Spleen (tissue), 13 donors: ENCODE data around the gene FAM83F. TPM values are rescaled to one million over a fixed set of nuclear protein-coding genes. Genes with fewer than 3 reads are reported as not detected.

Experiments
- DNase-seq: peaks from one replicate; pipeline ENCODE4 v3.0.0-alpha.2; 2020
- H3K27ac ChIP-seq, 8 donors: fragments of 200-600 bp; sonication (generic) in 7 of 8; 1 replicate in 4 of 8; 2 replicates in 4 of 8; pipeline versions ENCODE4 v1.5.0 to v1.8.0; 2016 to 2021; ENCODE audit warnings: inconsistent platforms in 4 of 8, mild to moderate bottlenecking in 4 of 8, moderate library complexity in 1 of 8
- H3K27me3 ChIP-seq, 7 donors: fragments of 200-600 bp; sonication (generic) in 6 of 7; replicated peaks in 1 of 7; 1 replicate in 4 of 7; 2 replicates in 3 of 7; pipeline versions ENCODE4 v1.5.0 to v1.8.0; 2016 to 2021; ENCODE audit warnings: inconsistent platforms in 3 of 7, mild to moderate bottlenecking in 1 of 7
- H3K36me3 ChIP-seq, 6 donors: fragments of 200-600 bp; sonication (generic) in 5 of 6; 1 replicate in 4 of 6; 2 replicates in 2 of 6; pipeline versions ENCODE4 v1.5.0 to v1.8.0; 2016 to 2021; ENCODE audit warnings: inconsistent platforms in 2 of 6
- H3K4me1 ChIP-seq, 6 donors: fragments of 200-600 bp; sonication (generic) in 5 of 6; 1 replicate in 3 of 6; 2 replicates in 3 of 6; pipeline versions ENCODE4 v1.5.0 to v1.8.0; 2016 to 2021; ENCODE audit warnings: inconsistent platforms in 3 of 6
- H3K4me3 ChIP-seq, 8 donors: fragments of 200-600 bp; sonication (generic) in 7 of 8; 1 replicate in 4 of 8; 2 replicates in 4 of 8; pipeline versions ENCODE4 v1.5.0 to v1.8.0; 2016 to 2021; ENCODE audit warnings: inconsistent platforms in 4 of 8, mild to moderate bottlenecking in 4 of 8, moderate library complexity in 2 of 8
- H3K9me3 ChIP-seq, 8 donors: fragments of 200-600 bp; sonication (generic) in 7 of 8; 1 replicate in 4 of 8; 2 replicates in 4 of 8; pipeline versions ENCODE4 v1.5.0 to v1.8.0; 2016 to 2021; ENCODE audit warnings: inconsistent platforms in 4 of 8
- CTCF ChIP-seq, 11 experiments: fragments of 200-600 bp in 7 of 11; fragments of 450-650 bp in 4 of 11; sonication (generic) in 4 of 11; IDR thresholded peaks in 8 of 11; conservative IDR thresholded peaks in 3 of 11; 1 replicate in 7 of 11; 2 replicates in 4 of 11; pipeline versions ENCODE4 v1.4.0 to v1.8.0; 2016 to 2021; ENCODE audit warnings: antibody characterized with exemption in 11 of 11, inconsistent platforms in 4 of 11, mild to moderate bottlenecking in 1 of 11
- POLR2A ChIP-seq, 3 donors: fragments of 450-650 bp; IDR thresholded peaks; one replicate each; pipeline ENCODE4 v1.5.1; 2017; ENCODE audit warnings: antibody characterized with exemption in 3 of 3, mild to moderate bottlenecking in 1 of 3
- POLR2AphosphoS5 ChIP-seq, 3 donors: sonication (generic); formaldehyde crosslinking; IDR thresholded peaks; one replicate each; pipeline ENCODE4 v1.5.1; 2017; ENCODE audit warnings: antibody characterized with exemption in 3 of 3
- WGBS, 5 donors: extraction: QIAGEN DNeasy Blood & Tissue Kit in 3 of 5; methylation state at CpG; one replicate each; pipeline versions ENCODE4 v1.1.5 to v1.1.7; 2013 to 2018; 5-methylcytosine and 5-hydroxymethylcytosine counted together
- intact Hi-C: fragments of 100-400 bp; cut with DNase I; formaldehyde crosslinking; loops from one replicate; pipeline ENCODE4 v1.15.0; 2023; ENCODE audit warnings: low total_unique reads
- long read RNA-seq, 2 donors: transcript quantifications; one replicate each; lab custom pipeline, GENCODE V29; 2026
- polyA plus RNA-seq, 3 donors: library from polyadenylated mRNA; stranded (reverse); fragments of 200-250 nt; gene quantifications; one replicate each; pipeline ENCODE4 v1.2.1, GENCODE V29; 2013
- total RNA-seq, 7 donors: library from RNA; depleted of rRNA in 3 of 7; stranded (reverse); fragments of >200 nt in 3 of 7; fragmentation: NEBNext Ultra II Directional in 4 of 7; extraction: Animal tissue kit (Norgen Biotek cat#: 25700) in 4 of 7; gene quantifications; one replicate each; pipeline versions ENCODE4 v1.1.0 to v1.2.1, GENCODE V29; 2016 to 2021
- donor health status: healthy with polysubstance abuse.
- donor health status: DM: no; HTN: no; CAD: no; lungs with moderate emphysema.
- donor health status: DM: no; HTN: no; CAD: no.
- donor health status: Bipolar disorder and iron deficiency.
- donor health status: healthy.
- donor health status: DM: no; HTN: no; CAD: no.
- donor health status: DM: yes; HTN: yes; CAD: no.

The FAM83F gene
- total RNA-seq (under 1 TPM in 6 of 7 donors, not detected in 1; 0.06 to 0.28 (median 0.18) TPM), polyA plus RNA-seq (under 1 TPM in 2 of 3 donors, not detected in 1; 0.02 to 0.13 TPM)
- long read RNA-seq, donor 1: 0 reads
- long read RNA-seq, donor 2: 0 reads

- peaks cover 0 to 68% (median 36%) of the 10 kb centered on the region in 7 donors for H3K27me3 ChIP-seq
- no peaks in the 10 kb centered on the region for H3K36me3 ChIP-seq
- intact Hi-C loops: no loop called here
- no peaks in the 10 kb centered on the region for H3K9me3 ChIP-seq
- peak; percentile 77 for DNase-seq
- 7 to 18% (median 8%) methylated on average over 33 to 115 of the region's 115 CpGs for WGBS, 5 donors
- H3K4me3 ChIP-seq: peak within 1 kb of the TSS in 7 of 8 donors; percentile 15 to 64 (median 30)
- no peak within 1 kb of the TSS for H3K27ac ChIP-seq
- TF ChIP-seq POLR2A (IDR thresholded peaks at IDR 0.05) (no peak), POLR2AphosphoS5 (IDR thresholded peaks at IDR 0.05) (peak in 1 of 3 donors; percentile 47)
- peaks cover 0 to 27% (median 16%) of the 10 kb centered on the region in 6 donors for H3K4me1 ChIP-seq
Observed at GRCh38 chr22:39994566-39995392, at the start of gene FAM83F. Gene FAM83F, plus strand, starts transcription at chr22:39994954. Its CDS starts 89 bp downstream, at chr22:39995043.

GRCh38 chr22:39946126-39946502 is 48.6 kb upstream of the FAM83F start:
- Histone ChIP-seq H3K27me3 (no peaks in the 10 kb centered on the region), H3K36me3 (no peaks in the 10 kb centered on the region), H3K4me3 (no peak overlapping the region), H3K9me3 (no peaks in the 10 kb centered on the region), H3K4me1 (peaks cover 27 to 77% (median 53%) of the 10 kb centered on the region in 6 donors), H3K27ac (peak overlapping the region in 5 of 8 donors; percentile 3 to 51 (median 48))
- intact Hi-C loops: no loop called here
- TF ChIP-seq POLR2AphosphoS5 (IDR thresholded peaks at IDR 0.05) (no peak), CTCF (IDR thresholded peaks at IDR 0.05 in 8 of 11, conservative IDR thresholded peaks at IDR 0.05 in 3 of 11) (no peak), POLR2A (IDR thresholded peaks at IDR 0.05) (no peak)
- no peak for DNase-seq
- WGBS, 5 donors: 84 to 94% (median 89%) methylated on average over 4 of the region's 4 CpGs

- Histone ChIP-seq H3K27me3 (no peaks in the 10 kb centered on the region), H3K4me3 (peak overlapping the region in 2 of 8 donors; percentile 5 to 8), H3K9me3 (no peaks in the 10 kb centered on the region), H3K4me1 (peaks cover 32 to 80% (median 58%) of the 10 kb centered on the region in 6 donors), H3K27ac (peak overlapping the region in 7 of 8 donors; percentile 3 to 69 (median 48)), H3K36me3 (no peaks in the 10 kb centered on the region)
- WGBS, 5 donors: 38 to 57% (median 41%) methylated on average over 7 to 8 of the region's 8 CpGs
- TF ChIP-seq POLR2AphosphoS5 (IDR thresholded peaks at IDR 0.05): peak in 2 of 3 donors; percentile 46 to 71
- TF ChIP-seq CTCF (IDR thresholded peaks at IDR 0.05 in 8 of 11, conservative IDR thresholded peaks at IDR 0.05 in 3 of 11): no peak
- DNase-seq: no peak
- intact Hi-C loops: no loop called here
Observed at GRCh38 chr22:39946503-39947219, 48.1 kb upstream of the FAM83F start.

- H3K4me1 ChIP-seq: peaks cover 34 to 88% (median 63%) of the 10 kb centered on the region in 6 donors
Observed at GRCh38 chr22:39947220-39948216, 47.2 kb upstream of the FAM83F start.

More at GRCh38 chr22:39947220-39948216, 47.2 kb upstream of the FAM83F start:
- no peak for DNase-seq
- H3K27ac ChIP-seq: peak overlapping the region in 6 of 8 donors; percentile 3 to 69 (median 48)
- H3K36me3 ChIP-seq: no peaks in the 10 kb centered on the region
- no peaks in the 10 kb centered on the region for H3K9me3 ChIP-seq
- H3K27me3 ChIP-seq: no peaks in the 10 kb centered on the region
- peak overlapping the region in 2 of 8 donors; percentile 5 to 8 for H3K4me3 ChIP-seq
- TF ChIP-seq CTCF (IDR thresholded peaks at IDR 0.05 in 8 of 11, conservative IDR thresholded peaks at IDR 0.05 in 3 of 11) (no peak), POLR2AphosphoS5 (IDR thresholded peaks at IDR 0.05) (no peak), POLR2A (IDR thresholded peaks at IDR 0.05) (no peak)
- intact Hi-C loops: no loop called here
- WGBS, 5 donors: 77 to 90% (median 85%) methylated on average over 7 to 8 of the region's 8 CpGs
